Common myeloid progenitor, CD34-positive (primary cell): ENCODE results near the gene ARF3.
A peak's percentile ranks its signal among the peaks of the same experiment; 100 is the strongest.

Experiments used
- CTCF ChIA-PET: fragments of 350-600 bp; sonication (Branson Sonifier 250); formaldehyde crosslinking; loops from one replicate; lab custom pipeline; 2021; ENCODE audit warnings: antibody characterized with exemption; lab: Charles Lee
- POLR2A ChIA-PET: fragments of 350-600 bp; sonication (Branson Sonifier 250); formaldehyde crosslinking; loops from one replicate; lab custom pipeline; 2021; ENCODE audit warnings: antibody characterized with exemption; lab: Charles Lee
- DNase-seq, 3 donors: peaks; one replicate each; pipeline versions ENCODE4 v3.0.0 to v3.0.0-alpha.2; 2013
- H3K27ac ChIP-seq, 2 experiments: 1 replicate in 1 of 2; 2 replicates in 1 of 2; pipeline ENCODE4 v1.7.0; 2013; ENCODE audit warnings: inconsistent platforms in 2 of 2, low read length in 2 of 2, mild to moderate bottlenecking in 2 of 2, low read depth in 1 of 2, moderate library complexity in 1 of 2; ENCODE audit not compliant: severe bottlenecking in 2 of 2, insufficient read depth in 1 of 2, poor library complexity in 1 of 2
- H3K27me3 ChIP-seq, 5 experiments: replicated peaks in 2 of 5; 1 replicate in 3 of 5; 2 replicates in 2 of 5; pipeline versions ENCODE4 v1.6.1 to v1.7.0; 2013; ENCODE audit warnings: low read length in 4 of 5, mild to moderate bottlenecking in 2 of 5, moderate library complexity in 2 of 5, inconsistent platforms in 1 of 5; ENCODE audit not compliant: insufficient read depth in 5 of 5, control insufficient read depth in 4 of 5
- H3K36me3 ChIP-seq, 4 experiments: 1 replicate in 2 of 4; 2 replicates in 2 of 4; pipeline versions ENCODE4 v1.6.1 to v1.7.0; 2013; ENCODE audit warnings: low read length in 3 of 4, control low read depth in 1 of 4, mild to moderate bottlenecking in 1 of 4; ENCODE audit not compliant: control insufficient read depth in 4 of 4, insufficient read depth in 4 of 4
- H3K4me1 ChIP-seq, 4 experiments: 1 replicate in 3 of 4; 2 replicates in 1 of 4; pipeline versions ENCODE4 v1.6.1 to v1.7.1; 2013; ENCODE audit warnings: low read length in 3 of 4, mild to moderate bottlenecking in 3 of 4, control low read depth in 1 of 4, inconsistent platforms in 1 of 4, moderate library complexity in 1 of 4; ENCODE audit not compliant: control insufficient read depth in 4 of 4, insufficient read depth in 4 of 4; ENCODE audit errors: control extremely low read depth in 1 of 4
- H3K4me3 ChIP-seq, 7 experiments: 1 replicate in 4 of 7; 2 replicates in 3 of 7; pipeline versions ENCODE4 v1.5.1 to v1.7.0; 2013; ENCODE audit warnings: mild to moderate bottlenecking in 7 of 7, low read length in 6 of 7, moderate library complexity in 6 of 7, inconsistent platforms in 2 of 7, low read depth in 2 of 7, control low read depth in 1 of 7; ENCODE audit not compliant: insufficient read depth in 4 of 7, control insufficient read depth in 1 of 7; ENCODE audit errors: extremely low read depth in 1 of 7
- H3K9me3 ChIP-seq, 5 experiments: 1 replicate in 4 of 5; 2 replicates in 1 of 5; pipeline versions ENCODE4 v1.6.1 to v1.7.1; 2013; ENCODE audit warnings: low read length in 4 of 5, mild to moderate bottlenecking in 2 of 5, inconsistent platforms in 1 of 5, low read depth in 1 of 5, moderate library complexity in 1 of 5; ENCODE audit not compliant: control insufficient read depth in 4 of 5, insufficient read depth in 2 of 5; ENCODE audit errors: control extremely low read depth in 1 of 5
- WGBS: methylation state at CpG from one replicate; pipeline ENCODE4 v1.1.5; 2013; ENCODE audit not compliant: insufficient coverage; 5-methylcytosine and 5-hydroxymethylcytosine counted together

Gene ARF3

GRCh38 chr12:48972213-48972951 is 15.1 kb upstream of the ARF3 start:
- Histone ChIP-seq H3K4me1 (peaks cover 0 to 50% (median 43%) of the 10 kb centered on the region in 4 experiments), H3K36me3 (no peaks in the 10 kb centered on the region), H3K27me3 (peaks cover 4 to 87% (median 50%) of the 10 kb centered on the region in 5 experiments), H3K9me3 (no peaks in the 10 kb centered on the region), H3K27ac (no peak overlapping the region), H3K4me3 (peak overlapping the region in 3 of 7 experiments; percentile 16 to 58 (median 53))
- DNase-seq = peak; percentile 54 to 87 (median 83)
- POLR2A ChIA-PET = interaction anchor here (0.6 to 0.8 kb wide), 2 partner anchors 20 to 105 kb away, joined by 3 read pairs; no protein-coding TSS in a partner anchor
- 5% methylated on average over 18 of the region's 23 CpGs for WGBS
- CTCF ChIA-PET = interaction anchor here (0.6 to 75.7 kb wide), 5 partner anchors 18 to 73 kb away, joined by 3 to 1637 read pairs (median 4); partner anchors contain the start of genes ARF3, DDN, FKBP11 and WNT1

- peak overlapping the region in 4 of 7 experiments; percentile 53 to 58 (median 54) for H3K4me3 ChIP-seq
Observed at GRCh38 chr12:48970702-48971334, 13.5 kb upstream of the ARF3 start.

GRCh38 chr12:48969833-48970701 is 12.8 kb upstream of the ARF3 start:
- peak overlapping the region in 3 of 7 experiments; percentile 8 to 50 (median 50) for H3K4me3 ChIP-seq
- peak in 2 of 3 donors; percentile 47 to 60 for DNase-seq
- WGBS = 7% methylated on average over 59 of the region's 77 CpGs
- POLR2A ChIA-PET = interaction anchor here (1.3 to 1.4 kb wide), 2 partner anchors 13 to 26 kb away, joined by 4 to 8 read pairs; partner anchors contain the start of gene ARF3
- no peaks in the 10 kb centered on the region for H3K36me3 ChIP-seq
- H3K27me3 ChIP-seq = peaks cover 0 to 66% (median 41%) of the 10 kb centered on the region in 5 experiments
- H3K4me1 ChIP-seq = peaks cover 0 to 56% (median 41%) of the 10 kb centered on the region in 4 experiments
- H3K27ac ChIP-seq = no peak overlapping the region
- CTCF ChIA-PET = interaction anchor here (1.2 to 75.7 kb wide), 4 partner anchors 21 to 117 kb away, joined by 3 to 1637 read pairs (median 292); partner anchors contain the start of genes ARF3, DDN, FKBP11 and WNT1
- no peaks in the 10 kb centered on the region for H3K9me3 ChIP-seq

More at GRCh38 chr12:48970702-48971334, 13.5 kb upstream of the ARF3 start:
- Histone ChIP-seq H3K9me3 (no peaks in the 10 kb centered on the region), H3K4me1 (peaks cover 0 to 56% (median 41%) of the 10 kb centered on the region in 4 experiments), H3K27ac (no peak overlapping the region), H3K36me3 (no peaks in the 10 kb centered on the region), H3K27me3 (peaks cover 0 to 73% (median 41%) of the 10 kb centered on the region in 5 experiments)
- no peak for DNase-seq
- WGBS = 22% methylated on average over 5 of the region's 10 CpGs
- POLR2A ChIA-PET = interaction anchor here (1.3 kb wide), 1 partner anchor 27 kb away, joined by 4 read pairs; no protein-coding TSS in a partner anchor
- CTCF ChIA-PET = interaction anchor here (1.9 to 75.7 kb wide), 3 partner anchors 20 to 118 kb away, joined by 5 to 1637 read pairs (median 578); partner anchors contain the start of genes ARF3, DDN, FKBP11 and WNT1

- 60% methylated on average over 5 of the region's 8 CpGs for WGBS
- no peaks in the 10 kb centered on the region for H3K36me3 ChIP-seq
- POLR2A ChIA-PET = interaction anchor here (1.3 to 1.4 kb wide), 2 partner anchors 12 to 25 kb away, joined by 4 to 8 read pairs; partner anchors contain the start of gene ARF3
- no peak overlapping the region for H3K4me3 ChIP-seq
- H3K27ac ChIP-seq = no peak overlapping the region
- CTCF ChIA-PET = interaction anchor here (1.2 to 75.7 kb wide), 4 partner anchors 21 to 80 kb away, joined by 3 to 1637 read pairs (median 290); partner anchors contain the start of genes ARF3, DDN, FKBP11 and WNT1
- peak in 1 of 3 donors; percentile 30 for DNase-seq
- no peaks in the 10 kb centered on the region for H3K9me3 ChIP-seq
- H3K27me3 ChIP-seq = peaks cover 0 to 58% (median 37%) of the 10 kb centered on the region in 5 experiments
- H3K4me1 ChIP-seq = peaks cover 0 to 55% (median 41%) of the 10 kb centered on the region in 4 experiments
Observed at GRCh38 chr12:48969160-48969771, 12.0 kb upstream of the ARF3 start.

GRCh38 chr12:48968467-48968866 is 11.2 kb upstream of the ARF3 start:
- Histone ChIP-seq H3K27me3 (peaks cover 0 to 50% (median 34%) of the 10 kb centered on the region in 5 experiments), H3K9me3 (no peaks in the 10 kb centered on the region), H3K4me3 (no peak overlapping the region), H3K4me1 (peaks cover 0 to 48% (median 39%) of the 10 kb centered on the region in 4 experiments), H3K36me3 (no peaks in the 10 kb centered on the region), H3K27ac (no peak overlapping the region)
- POLR2A ChIA-PET = no interaction called here
- CTCF ChIA-PET = interaction anchor here (1.2 to 75.7 kb wide), 5 partner anchors 22 to 79 kb away, joined by 3 to 1637 read pairs (median 4); partner anchors contain the start of genes ARF3, DDN, FKBP11 and WNT1
- DNase-seq = no peak
- 95% methylated on average over 3 of the region's 3 CpGs for WGBS
